HUDEP-2 (cell line): Measurements from ENCODE around the gene SRR.
"Not testable (repeated sequence)": the region's sequence is repeated elsewhere in the genome, so short reads cannot be mapped to it uniquely, and the experiment has no call there.

Experiments used
- DNase-seq, 76 experiments: peaks; one replicate each; lab custom pipeline; 2025; ENCODE audit not compliant: unreplicated experiment in 76 of 76; lab: John Stamatoyannopoulos, UW

The SRR gene

DNA sequence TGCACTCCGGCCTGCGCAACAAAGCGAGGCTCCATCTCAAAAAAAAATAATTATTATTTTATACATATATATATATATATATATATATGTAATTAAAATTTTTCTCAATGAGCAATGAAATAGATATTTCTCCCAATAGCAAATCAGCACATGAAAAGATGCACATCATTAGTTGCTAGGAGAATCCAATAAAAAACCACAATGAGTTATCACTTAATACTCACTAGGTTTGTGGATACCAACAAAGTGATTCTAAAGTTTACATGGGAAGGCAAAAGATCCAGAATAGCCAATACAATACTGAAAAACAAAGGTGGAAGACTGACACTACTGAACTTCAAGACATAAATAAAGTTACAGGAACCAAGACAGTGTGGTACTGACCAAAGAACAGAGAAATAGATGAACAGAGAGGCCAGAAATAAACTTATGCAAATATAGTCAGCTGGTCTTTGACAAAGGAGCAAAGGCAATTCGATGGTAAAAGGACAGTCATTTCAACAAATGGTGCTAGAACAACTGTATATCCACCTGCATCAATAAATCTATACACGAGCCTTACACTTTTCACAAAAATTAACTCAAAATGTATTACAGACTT lies 13.8 kb upstream of the SRR start:
- no peak for DNase-seq

- DNase-seq = no peak
Observed at GRCh38 chr17:2292100-2292499, 11.7 kb upstream of the SRR start.

DNA sequence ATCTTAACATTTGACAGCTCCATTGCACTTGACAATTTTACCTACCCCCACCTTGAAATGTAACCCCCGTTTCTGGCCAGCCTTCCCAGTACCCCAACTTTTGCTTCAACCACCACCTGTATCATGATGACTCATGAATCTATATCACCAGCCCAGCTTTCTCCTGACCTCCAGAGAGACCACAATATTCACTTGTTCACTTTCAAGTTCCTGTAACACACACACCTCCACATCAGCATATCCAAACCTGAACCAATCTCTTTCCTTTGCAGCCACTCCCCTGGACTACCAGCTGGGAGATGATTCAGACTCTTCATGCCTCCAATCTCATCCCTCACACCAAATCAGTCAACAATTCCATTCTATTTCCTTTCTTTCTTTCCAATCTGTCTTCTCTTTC lies 8.2 kb upstream of the SRR start:
- DNase-seq = no peak

DNA sequence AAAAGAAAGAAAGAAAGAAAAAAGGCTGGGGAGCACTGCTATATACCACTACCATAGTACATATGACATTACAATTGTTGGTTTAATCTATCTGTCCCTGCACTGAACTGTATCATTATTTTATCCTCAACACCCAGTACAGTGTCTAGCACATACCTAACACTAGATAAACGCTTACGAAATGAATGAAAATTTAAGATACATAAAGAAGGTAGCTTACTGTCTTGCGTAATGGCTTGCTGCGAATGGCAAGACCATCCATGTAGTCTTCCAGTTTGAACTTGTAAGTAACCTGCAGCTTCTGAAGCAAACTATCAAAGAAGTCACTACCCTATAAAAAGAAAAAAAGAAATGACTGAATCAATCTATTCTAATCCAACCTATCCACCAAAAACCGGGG lies 6.7 kb upstream of the SRR start:
- no peak for DNase-seq

DNA sequence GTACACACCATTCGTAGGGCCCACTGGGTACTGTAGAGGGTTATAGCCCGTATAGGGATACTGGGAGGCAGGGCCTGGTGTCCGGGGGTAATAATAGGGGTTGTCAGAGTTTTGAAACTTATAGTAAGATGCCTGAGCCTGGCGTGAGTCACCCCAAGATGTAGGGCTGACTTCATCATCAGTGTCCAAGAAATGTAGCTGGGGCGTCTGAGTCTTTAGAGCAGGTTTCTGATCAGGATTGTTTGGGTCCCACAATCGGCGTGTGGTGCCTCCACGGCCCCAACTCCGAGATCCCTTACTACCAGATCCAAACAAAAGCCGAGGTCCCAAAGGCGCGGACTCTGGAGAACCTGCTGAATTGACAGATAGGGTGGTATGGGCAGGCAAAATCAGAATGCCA lies 4.6 kb upstream of the SRR start:
- no peak for DNase-seq

- DNase-seq = no peak
Observed at GRCh38 chr17:2299756-2300155, 4.0 kb upstream of the SRR start.

DNA sequence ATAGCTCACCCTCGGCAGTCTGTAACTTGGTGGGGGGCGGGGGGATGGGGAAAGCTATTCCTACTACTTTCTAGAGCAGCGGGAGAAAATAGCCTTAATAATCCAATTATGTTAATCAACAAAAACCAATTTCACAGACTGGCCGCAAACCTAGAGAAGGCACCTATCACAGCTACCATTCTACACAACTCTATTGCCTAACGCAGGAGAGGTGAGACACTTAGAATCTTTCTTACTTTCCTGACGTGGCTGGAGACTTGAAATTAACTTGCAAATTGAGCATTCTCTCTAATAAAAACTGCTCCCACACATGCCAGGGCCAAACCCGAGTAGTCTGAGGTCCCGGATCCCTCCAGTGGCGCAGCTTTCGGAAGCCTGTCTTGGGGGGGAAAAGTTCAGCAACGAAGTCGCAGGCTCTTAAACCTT lies 959 bp upstream of the SRR start:
- DNase-seq = peak in 4 of 76 experiments; percentile 9 to 35 (median 22)

DNA sequence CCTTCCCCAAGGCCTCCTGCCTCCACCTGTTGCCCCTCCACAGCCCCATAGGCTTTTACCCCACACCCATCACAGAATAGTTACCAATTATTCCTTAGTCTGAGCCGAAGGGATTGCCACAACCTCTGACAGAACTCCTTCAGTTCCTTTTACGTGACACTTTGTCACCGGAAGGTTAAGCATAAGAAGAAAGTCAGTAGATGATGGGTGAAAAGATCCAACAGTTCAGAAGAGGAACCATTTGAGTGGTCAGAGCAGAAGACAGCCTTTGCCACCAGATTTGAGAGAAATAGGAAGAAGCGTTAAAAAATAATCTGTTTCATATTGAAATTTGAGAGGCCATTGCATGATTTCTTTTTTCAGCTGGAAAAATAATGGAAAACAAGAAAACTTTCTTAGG lies 1.2 kb downstream of the SRR start:
- no peak for DNase-seq

DNA sequence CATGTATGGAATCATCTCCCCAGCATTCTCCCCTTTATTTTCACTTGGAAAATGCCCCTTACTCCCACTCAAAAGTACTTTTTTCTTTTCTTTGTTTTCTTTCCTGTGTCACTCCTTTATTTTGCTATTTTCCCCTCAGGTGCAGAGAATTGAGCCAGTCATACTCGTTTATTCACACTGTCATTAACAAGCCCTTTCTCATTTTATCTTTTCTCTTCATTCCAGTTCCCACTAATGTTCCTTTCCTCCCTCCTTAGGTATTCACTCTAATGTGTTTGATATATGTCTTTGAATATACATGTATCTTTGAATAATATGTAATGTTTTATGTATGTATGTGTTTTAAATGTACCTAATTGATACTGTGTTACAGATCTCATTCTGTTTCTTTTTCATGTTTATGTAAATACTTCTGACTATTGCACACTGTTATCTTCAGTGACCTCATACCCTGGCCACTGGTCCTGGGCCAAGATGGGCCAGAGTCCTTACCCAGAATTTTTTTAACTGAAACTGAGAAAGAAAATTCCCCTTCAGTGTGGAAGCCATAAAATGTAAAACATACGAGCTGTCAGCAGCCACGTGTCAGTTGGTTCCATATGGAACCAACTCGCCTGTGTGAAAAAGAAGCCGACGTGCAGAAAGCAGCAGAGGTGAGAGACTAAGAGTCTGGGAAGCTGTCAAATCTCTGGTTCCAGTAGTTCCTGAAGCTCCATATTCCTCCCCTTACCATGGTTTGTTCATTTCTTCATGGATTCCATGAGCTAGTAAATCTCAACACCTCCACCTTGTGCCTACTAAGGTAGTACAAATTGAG lies 5.8 kb downstream of the SRR start:
- no peak for DNase-seq

DNA sequence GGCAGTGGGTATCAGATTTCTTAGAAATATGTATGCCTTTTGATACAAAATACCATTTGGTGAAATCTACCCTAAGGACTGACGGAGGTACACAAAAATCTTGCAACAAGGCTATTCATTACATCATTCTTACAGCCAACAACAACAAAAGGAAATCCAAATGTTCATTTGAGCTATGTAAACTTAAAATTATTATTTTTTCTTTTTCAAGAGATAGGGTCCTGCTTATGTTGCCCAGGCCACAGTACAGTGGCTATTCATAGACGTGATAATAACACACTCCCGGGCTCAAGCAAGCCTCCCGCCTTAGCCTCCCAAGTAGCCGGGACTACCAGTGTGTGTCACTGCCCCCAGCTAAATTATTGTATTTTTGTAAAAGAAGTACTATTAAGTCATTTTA lies 9.0 kb downstream of the SRR start:
- DNase-seq = no peak

DNA sequence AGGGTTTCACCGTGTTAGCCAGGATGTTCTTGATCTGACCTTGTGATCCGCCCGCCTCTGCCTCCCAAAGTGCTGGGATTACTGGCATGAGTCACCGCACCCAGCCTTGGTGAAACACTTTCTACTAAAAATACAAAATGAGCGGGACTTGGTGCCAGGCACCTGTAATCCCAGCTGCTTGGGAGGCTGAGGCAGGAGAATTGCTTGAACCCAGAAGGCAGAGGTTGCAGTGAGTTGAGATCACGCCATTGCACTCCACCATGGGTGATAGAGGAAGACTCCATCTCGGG lies 13.1 kb downstream of the SRR start:
- not testable (repeated sequence) for DNase-seq

- DNase-seq = no peak
Observed at GRCh38 chr17:2317796-2318195, 14.0 kb downstream of the SRR start.

- no peak for DNase-seq
Observed at GRCh38 chr17:2319051-2319450, 15.3 kb downstream of the SRR start.

DNA sequence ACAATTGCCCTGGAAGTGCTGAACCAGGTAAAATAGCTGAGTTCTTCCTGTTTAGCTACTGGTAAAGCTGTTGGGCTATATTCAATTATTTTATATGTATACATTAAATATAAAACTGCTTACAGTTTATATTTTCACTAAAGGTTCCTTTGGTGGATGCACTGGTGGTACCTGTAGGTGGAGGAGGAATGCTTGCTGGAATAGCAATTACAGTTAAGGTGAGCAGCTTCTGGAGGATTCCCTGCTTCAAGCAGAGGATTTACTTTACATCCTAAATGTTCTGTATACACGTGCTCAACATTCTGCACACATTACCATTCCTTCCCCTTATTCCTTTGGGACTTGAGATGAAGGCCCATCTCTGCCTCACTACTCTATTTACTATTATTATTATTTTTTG lies 17.6 kb downstream of the SRR start:
- DNase-seq = no peak

GRCh38 chr17:2323629-2324314 lies 20.0 kb downstream of the SRR start:
- no peak for DNase-seq

DNA sequence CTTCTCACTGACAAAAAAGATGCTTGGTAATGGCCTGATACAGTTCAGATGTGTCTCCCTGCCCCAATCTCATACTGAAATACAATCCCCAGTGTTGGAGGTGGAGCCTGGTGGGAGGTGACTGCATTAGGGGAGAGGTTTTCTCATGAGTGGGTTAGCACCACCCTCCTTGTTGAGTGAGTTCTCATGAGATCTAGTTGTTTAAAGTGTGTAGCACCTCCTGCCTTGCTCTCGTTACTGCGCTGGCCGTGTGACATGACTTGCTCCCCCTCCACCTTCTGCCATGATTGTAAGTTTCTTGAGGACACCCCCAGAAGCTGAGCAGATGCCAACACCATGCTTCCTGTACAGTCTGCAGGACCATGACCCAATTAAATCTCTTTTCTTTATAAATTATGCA lies 27.6 kb downstream of the SRR start:
- DNase-seq = no peak

- DNase-seq = peak in 3 of 76 experiments; percentile 33 to 48 (median 38)
Observed at GRCh38 chr17:2335726-2336214, 32.0 kb downstream of the SRR start.

- DNase-seq = peak in 75 of 76 experiments; percentile 21 to 91 (median 78)
Observed at GRCh38 chr17:2336215-2336851, 32.6 kb downstream of the SRR start, which contains the start of gene TSR1. Gene TSR1 (minus strand): TSS chr17:2336457. CDS start chr17:2336427, 30 bp downstream.

- peak in 36 of 76 experiments; percentile 3 to 55 (median 26) for DNase-seq
Observed at GRCh38 chr17:2336852-2337543, 33.2 kb downstream of the SRR start, which contains the start of gene SGSM2. Gene SGSM2 (plus strand): TSS chr17:2337501. CDS start chr17:2337689, 188 bp downstream.

GRCh38 chr17:2337544-2338314 lies 34.0 kb downstream of the SRR start:
- DNase-seq = peak in 42 of 76 experiments; percentile 2 to 60 (median 30)
